AG04450 (cell line): ENCODE measurements around the gene SV2B. TPM values are rescaled to one million over a fixed set of nuclear protein-coding genes. Genes with fewer than 3 reads are reported as not detected.
"Not testable (repeated sequence)": the region's sequence is repeated elsewhere in the genome, so short reads cannot be mapped to it uniquely, and the experiment has no call there.

Experiments
- CTCF ChIA-PET: fragments of 300-600, 350-600 bp; formaldehyde crosslinking; extraction: SDS; loops from one replicate; lab custom pipeline; 2022; ENCODE audit warnings: antibody characterized with exemption, inconsistent platforms; lab: Charles Lee
- POLR2A ChIA-PET: fragments of 350-600 bp; formaldehyde crosslinking; extraction: SDS; loops from one replicate; lab custom pipeline; 2021; ENCODE audit warnings: antibody characterized with exemption, inconsistent platforms; lab: Yijun Ruan, JAX
- DNase-seq: peaks from one replicate; pipeline ENCODE4 v3.0.0-alpha.2; 2011; ENCODE audit warnings: low read depth, low spot score
- H3K27ac ChIP-seq: one replicate; pipeline ENCODE4 v1.5.1; 2012; ENCODE audit warnings: low read depth, low read length, control low read depth
- H3K27me3 ChIP-seq: one replicate; pipeline ENCODE4 v1.6.0; 2012; ENCODE audit warnings: low read length; ENCODE audit not compliant: control insufficient read depth, insufficient read depth
- H3K4me3 ChIP-seq: 2 replicates; pipeline ENCODE4 v1.5.1; 2011; ENCODE audit warnings: mild to moderate bottlenecking, low read depth, low read length, control low read depth
- H3K9me3 ChIP-seq: 2 replicates; pipeline ENCODE4 v1.5.1; 2012; ENCODE audit warnings: low read length; ENCODE audit not compliant: control insufficient read depth, insufficient read depth
- CTCF ChIP-seq: IDR thresholded peaks from 2 replicates; pipeline ENCODE4 v1.5.1; 2011; ENCODE audit warnings: low read depth, low read length, control low read depth, inconsistent platforms
- polyA plus RNA-seq: library from polyadenylated mRNA; depleted of rRNA; stranded (reverse); fragments of >200 nt; gene quantifications from 2 replicates; pipeline ENCODE4 v1.2.3, GENCODE V29; 2011

SV2B gene
- polyA plus RNA-seq, 1 experiment, result not detected

GRCh38 chr15:91335702-91336101 lies 235.6 kb downstream of the SV2B start:
- ChIA-PET POLR2A (no interaction called here), CTCF (no interaction called here)
- no peak for DNase-seq
- Histone ChIP-seq H3K9me3 (no peaks in the 10 kb centered on the region), H3K4me3 (no peak overlapping the region), H3K27ac (no peak overlapping the region), H3K27me3 (no peaks in the 10 kb centered on the region)
- no peak for TF ChIP-seq CTCF

DNA sequence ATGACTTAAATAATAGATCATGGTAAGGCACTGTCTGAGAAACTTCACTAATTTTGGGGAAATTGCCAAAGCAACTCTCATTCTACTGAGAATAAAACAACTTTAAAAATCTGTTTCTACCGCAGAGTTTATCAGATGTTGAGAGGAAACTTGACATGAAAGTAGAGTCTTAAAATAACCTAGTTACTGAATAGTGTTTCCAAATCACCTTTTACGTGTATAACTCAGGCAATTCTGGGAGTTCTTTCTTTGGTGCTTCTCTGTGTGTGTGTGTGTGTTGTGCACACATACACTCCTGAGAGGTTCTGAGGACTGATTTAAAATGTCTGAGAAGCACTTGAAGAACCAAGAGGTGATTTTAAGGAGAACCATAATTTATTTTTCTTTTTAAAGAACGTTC lies 236.6 kb downstream of the SV2B start:
- DNase-seq, result no peak
- ChIA-PET CTCF (no interaction called here), POLR2A (no interaction called here)
- no peaks in the 10 kb centered on the region for H3K27me3 ChIP-seq
- no peak for TF ChIP-seq CTCF
- no peak overlapping the region for H3K4me3 ChIP-seq
- H3K27ac ChIP-seq, result no peak overlapping the region
- no peaks in the 10 kb centered on the region for H3K9me3 ChIP-seq

GRCh38 chr15:91338766-91339165 lies 238.7 kb downstream of the SV2B start:
- POLR2A ChIA-PET, result no interaction called here
- H3K4me3 ChIP-seq, result no peak overlapping the region
- H3K27me3 ChIP-seq, result no peaks in the 10 kb centered on the region
- no peak for TF ChIP-seq CTCF
- DNase-seq, result no peak
- CTCF ChIA-PET, result no interaction called here
- H3K27ac ChIP-seq, result no peak overlapping the region
- H3K9me3 ChIP-seq, result no peaks in the 10 kb centered on the region

- H3K27me3 ChIP-seq, result no peaks in the 10 kb centered on the region
- H3K9me3 ChIP-seq, result no peaks in the 10 kb centered on the region
- no peak for DNase-seq
- CTCF ChIA-PET, result no interaction called here
- no peak overlapping the region for H3K4me3 ChIP-seq
- no peak for TF ChIP-seq CTCF
- no peak overlapping the region for H3K27ac ChIP-seq
- POLR2A ChIA-PET, result no interaction called here
Observed at GRCh38 chr15:91342097-91342496, 242.0 kb downstream of the SV2B start.

- H3K27ac ChIP-seq, CTCF ChIA-PET, H3K9me3 ChIP-seq, DNase-seq, H3K27me3 ChIP-seq, H3K4me3 ChIP-seq, POLR2A ChIA-PET: not testable (repeated sequence)
Observed at GRCh38 chr15:91344912-91345311, 244.9 kb downstream of the SV2B start.

- no peak overlapping the region for H3K4me3 ChIP-seq
- H3K9me3 ChIP-seq, result no peaks in the 10 kb centered on the region
- TF ChIP-seq CTCF, result no peak
- H3K27me3 ChIP-seq, result no peaks in the 10 kb centered on the region
- ChIA-PET CTCF (no interaction called here), POLR2A (no interaction called here)
- no peak overlapping the region for H3K27ac ChIP-seq
- no peak for DNase-seq
Observed at GRCh38 chr15:91345736-91346135, 245.7 kb downstream of the SV2B start.
